Measurements from ENCODE around the gene TATDN3. TPM values are rescaled to one million over a fixed set of nuclear protein-coding genes. Genes with fewer than 3 reads are reported as not detected.
A peak's percentile ranks its signal among the peaks of the same experiment; 100 is the strongest.

Gene TATDN3
- total and polyA plus RNA-seq, 12 donors: 10.2 to 37.9 (median 20.5) TPM

- H3K9me3 ChIP-seq (replicated peaks in 1 of 3): no peaks in the 10 kb centered on the region
- peaks cover 0 to 32% of the 10 kb centered on the region in 2 donors for H3K36me3 ChIP-seq (replicated peaks in 1 of 2)
- DNase-seq: peak in 1 of 7 donors; percentile 25
- WGBS, 4 donors: 83 to 93% (median 84%) methylated on average over 3 of the region's 3 CpGs
- intact Hi-C loops (cut with DNase I): loop anchor here (10.0 kb wide), 2 partner anchors 118 to 308 kb away; no protein-coding TSS in a partner anchor
- no peak overlapping the region for H3K27ac ChIP-seq
- H3K27me3 ChIP-seq: no peaks in the 10 kb centered on the region
- peaks cover 0 to 3% of the 10 kb centered on the region in 2 donors for H3K4me1 ChIP-seq (replicated peaks in 1 of 2)
- H3K4me3 ChIP-seq: no peak overlapping the region
- TF ChIP-seq CTCF (IDR thresholded peaks at IDR 0.05) (peak; percentile 48 to 78 (median 68)), POLR2A (IDR thresholded peaks at IDR 0.05) (no peak)
Measured at GRCh38 chr1:212782422-212783154, 9.1 kb upstream of the TATDN3 start.

GRCh38 chr1:212783976-212784375, 7.7 kb upstream of the TATDN3 start:
- H3K27me3 ChIP-seq: no peaks in the 10 kb centered on the region
- no peak overlapping the region for H3K27ac ChIP-seq
- intact Hi-C loops (cut with DNase I): loop anchor here (2.0 to 10.0 kb wide), 3 partner anchors 119 to 309 kb away; no protein-coding TSS in a partner anchor
- 82 to 93% (median 88%) methylated on average over 1 of the region's 1 CpG for WGBS, 4 donors
- peaks cover 0 to 32% of the 10 kb centered on the region in 2 donors for H3K36me3 ChIP-seq (replicated peaks in 1 of 2)
- no peaks in the 10 kb centered on the region for H3K9me3 ChIP-seq (replicated peaks in 1 of 3)
- TF ChIP-seq CTCF (IDR thresholded peaks at IDR 0.05) (no peak), POLR2A (IDR thresholded peaks at IDR 0.05) (no peak)
- DNase-seq: no peak
- no peak overlapping the region for H3K4me3 ChIP-seq
- H3K4me1 ChIP-seq (replicated peaks in 1 of 2): peaks cover 1 to 3% of the 10 kb centered on the region in 2 donors

- Histone ChIP-seq H3K9me3 (replicated peaks in 1 of 3) (no peaks in the 10 kb centered on the region), H3K4me3 (no peak overlapping the region), H3K27me3 (no peaks in the 10 kb centered on the region), H3K27ac (no peak overlapping the region), H3K36me3 (replicated peaks in 1 of 2) (peaks cover 0 to 32% of the 10 kb centered on the region in 2 donors), H3K4me1 (replicated peaks in 1 of 2) (peaks cover 9 to 18% of the 10 kb centered on the region in 2 donors)
- DNase-seq: no peak
- no peak for TF ChIP-seq CTCF (IDR thresholded peaks at IDR 0.05)
- TF ChIP-seq POLR2A (IDR thresholded peaks at IDR 0.05): no peak
- intact Hi-C loops (cut with DNase I): loop anchor here (2.0 to 10.0 kb wide), 3 partner anchors 121 to 311 kb away; no protein-coding TSS in a partner anchor
- WGBS, 4 donors: 97 to 100% (median 98%) methylated on average over 1 of the region's 1 CpG
Measured at GRCh38 chr1:212785871-212786270, 5.8 kb upstream of the TATDN3 start.

- peaks cover 0 to 5% of the 10 kb centered on the region in 2 donors for H3K36me3 ChIP-seq (replicated peaks in 1 of 2)
- peak in 1 of 7 donors; percentile 62 for DNase-seq
- WGBS, 4 donors: 0 to 1% (median 1%) methylated on average over 7 to 22 of the region's 22 CpGs
- TF ChIP-seq CTCF (IDR thresholded peaks at IDR 0.05): no peak
- TF ChIP-seq POLR2A (IDR thresholded peaks at IDR 0.05): no peak
- peaks cover 10 to 28% of the 10 kb centered on the region in 2 donors for H3K4me1 ChIP-seq (replicated peaks in 1 of 2)
- intact Hi-C loops (cut with DNase I): no loop called here
- H3K4me3 ChIP-seq: peak overlapping the region; percentile 43 to 87 (median 72)
- H3K27ac ChIP-seq: peak overlapping the region; percentile 11 to 96 (median 90)
- H3K27me3 ChIP-seq: no peaks in the 10 kb centered on the region
- H3K9me3 ChIP-seq (replicated peaks in 1 of 3): no peaks in the 10 kb centered on the region
Measured at GRCh38 chr1:212791261-212791675, 426 bp upstream of the TATDN3 start.

Measured in adrenal gland (tissue), 12 donors.